ENCODE results near the gene GPR31.

The GPR31 gene

GRCh38 chr6:167121335-167121841 is 36.4 kb downstream of the GPR31 start:
- Histone ChIP-seq H3K27ac (ENCODE audit: insufficient read depth, low read length, poor library complexity, severe bottlenecking) (peak overlapping the region; percentile 62), H3K4me3 (ENCODE audit: insufficient read depth, low read depth, low read length, poor library complexity, severe bottlenecking) (no peak overlapping the region), H3K27me3 (replicated peaks; ENCODE audit: control insufficient read depth, insufficient read depth, low read length, poor library complexity, severe bottlenecking) (no peaks in the 10 kb centered on the region), H3K9me3 (ENCODE audit: control insufficient read depth, low read length) (no peaks in the 10 kb centered on the region), H3K4me1 (ENCODE audit: control insufficient read depth, insufficient read depth, low read length, poor library complexity, severe bottlenecking) (peaks cover 70% of the 10 kb centered on the region), H3K36me3 (ENCODE audit: control insufficient read depth, insufficient read depth, low read length) (peaks cover 2% of the 10 kb centered on the region)
- DNase-seq: no peak

GRCh38 chr6:167120583-167120903 is 37.2 kb downstream of the GPR31 start:
- peaks cover 75% of the 10 kb centered on the region for H3K4me1 ChIP-seq (ENCODE audit: control insufficient read depth, insufficient read depth, low read length, poor library complexity, severe bottlenecking)
- H3K27ac ChIP-seq (ENCODE audit: insufficient read depth, low read length, poor library complexity, severe bottlenecking): peak overlapping the region; percentile 62
- H3K9me3 ChIP-seq (ENCODE audit: control insufficient read depth, low read length): no peaks in the 10 kb centered on the region
- H3K36me3 ChIP-seq (ENCODE audit: control insufficient read depth, insufficient read depth, low read length): no peaks in the 10 kb centered on the region
- no peak overlapping the region for H3K4me3 ChIP-seq (ENCODE audit: insufficient read depth, low read depth, low read length, poor library complexity, severe bottlenecking)
- no peak for DNase-seq
- H3K27me3 ChIP-seq (replicated peaks; ENCODE audit: control insufficient read depth, insufficient read depth, low read length, poor library complexity, severe bottlenecking): no peaks in the 10 kb centered on the region

DNA sequence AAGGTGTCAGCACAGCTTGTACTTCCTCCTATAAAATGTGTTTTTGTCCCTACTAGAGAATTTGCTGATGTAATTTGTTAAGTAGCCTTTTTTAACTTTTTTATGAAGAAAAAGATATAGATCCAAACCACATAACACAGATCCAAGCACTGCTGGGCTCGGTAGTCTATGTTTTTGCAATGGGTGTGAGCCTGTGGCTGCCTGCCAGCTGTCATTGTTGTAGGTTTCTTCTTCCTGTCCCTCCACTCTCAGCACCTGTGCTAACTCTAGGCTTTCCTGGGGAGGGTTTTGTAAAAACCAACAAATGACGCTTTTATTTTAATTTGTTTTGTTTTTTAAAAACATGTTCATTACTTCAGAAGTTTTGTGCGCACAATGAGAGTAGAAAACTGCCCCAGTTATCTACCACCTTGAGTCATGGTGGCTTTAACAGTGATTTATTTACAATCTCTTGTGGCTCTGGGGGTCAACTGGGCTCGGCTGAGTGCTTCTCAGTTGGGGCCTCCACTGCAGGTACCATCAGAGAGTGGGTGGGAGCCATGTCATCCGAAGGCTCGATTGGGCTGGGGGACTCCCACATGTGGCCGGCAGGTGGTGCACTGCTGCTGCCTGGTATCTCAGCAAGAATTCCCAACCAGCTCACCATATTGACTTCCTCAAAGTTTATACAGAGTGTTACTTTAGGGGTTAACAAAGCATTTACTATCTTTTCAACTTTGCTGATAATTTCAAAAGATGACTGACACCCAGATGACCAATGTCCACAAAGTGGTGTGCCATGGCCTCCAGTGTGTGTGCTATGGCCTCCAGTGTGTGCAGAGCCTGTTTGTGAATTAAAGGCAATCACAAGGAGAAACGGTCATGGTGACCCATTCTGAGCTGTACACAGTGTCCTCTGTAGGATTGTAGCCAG is 37.9 kb downstream of the GPR31 start:
- Histone ChIP-seq H3K27ac (ENCODE audit: insufficient read depth, low read length, poor library complexity, severe bottlenecking) (peak overlapping the region; percentile 62), H3K4me1 (ENCODE audit: control insufficient read depth, insufficient read depth, low read length, poor library complexity, severe bottlenecking) (peaks cover 75% of the 10 kb centered on the region), H3K4me3 (ENCODE audit: insufficient read depth, low read depth, low read length, poor library complexity, severe bottlenecking) (no peak overlapping the region), H3K36me3 (ENCODE audit: control insufficient read depth, insufficient read depth, low read length) (no peaks in the 10 kb centered on the region), H3K9me3 (ENCODE audit: control insufficient read depth, low read length) (no peaks in the 10 kb centered on the region), H3K27me3 (replicated peaks; ENCODE audit: control insufficient read depth, insufficient read depth, low read length, poor library complexity, severe bottlenecking) (no peaks in the 10 kb centered on the region)
- DNase-seq: peak; percentile 53 to 69 (median 58)

DNA sequence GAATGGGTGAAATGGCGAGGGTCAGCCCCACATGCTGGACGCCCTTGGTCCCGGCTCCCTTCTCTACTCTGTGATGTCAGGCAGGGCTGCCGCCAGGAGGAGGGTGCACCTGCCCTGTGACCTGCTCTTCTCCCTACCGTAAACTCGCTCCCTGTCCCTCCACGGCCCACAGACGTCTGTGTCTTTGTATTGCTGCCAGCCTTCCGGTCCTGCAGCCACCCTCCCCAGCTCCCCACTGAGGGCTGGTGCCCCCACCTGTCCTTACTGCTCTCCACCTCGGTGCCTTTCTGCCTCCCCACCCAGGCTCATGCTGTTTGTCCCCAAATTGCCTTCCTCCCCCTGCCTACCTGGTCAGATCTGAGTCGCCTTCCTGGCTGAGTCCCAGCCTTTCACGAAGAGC is 38.9 kb downstream of the GPR31 start:
- Histone ChIP-seq H3K27ac (ENCODE audit: insufficient read depth, low read length, poor library complexity, severe bottlenecking) (peak overlapping the region; percentile 62), H3K27me3 (replicated peaks; ENCODE audit: control insufficient read depth, insufficient read depth, low read length, poor library complexity, severe bottlenecking) (no peaks in the 10 kb centered on the region), H3K9me3 (ENCODE audit: control insufficient read depth, low read length) (no peaks in the 10 kb centered on the region), H3K36me3 (ENCODE audit: control insufficient read depth, insufficient read depth, low read length) (no peaks in the 10 kb centered on the region), H3K4me1 (ENCODE audit: control insufficient read depth, insufficient read depth, low read length, poor library complexity, severe bottlenecking) (peaks cover 78% of the 10 kb centered on the region), H3K4me3 (ENCODE audit: insufficient read depth, low read depth, low read length, poor library complexity, severe bottlenecking) (peak overlapping the region; percentile 4)
- DNase-seq: no peak

GRCh38 chr6:167118006-167118405 is 39.8 kb downstream of the GPR31 start:
- Histone ChIP-seq H3K4me1 (ENCODE audit: control insufficient read depth, insufficient read depth, low read length, poor library complexity, severe bottlenecking) (peaks cover 71% of the 10 kb centered on the region), H3K9me3 (ENCODE audit: control insufficient read depth, low read length) (no peaks in the 10 kb centered on the region), H3K36me3 (ENCODE audit: control insufficient read depth, insufficient read depth, low read length) (no peaks in the 10 kb centered on the region), H3K4me3 (ENCODE audit: insufficient read depth, low read depth, low read length, poor library complexity, severe bottlenecking) (peak overlapping the region; percentile 6), H3K27me3 (replicated peaks; ENCODE audit: control insufficient read depth, insufficient read depth, low read length, poor library complexity, severe bottlenecking) (no peaks in the 10 kb centered on the region), H3K27ac (ENCODE audit: insufficient read depth, low read length, poor library complexity, severe bottlenecking) (peak overlapping the region; percentile 62)
- no peak for DNase-seq

DNA sequence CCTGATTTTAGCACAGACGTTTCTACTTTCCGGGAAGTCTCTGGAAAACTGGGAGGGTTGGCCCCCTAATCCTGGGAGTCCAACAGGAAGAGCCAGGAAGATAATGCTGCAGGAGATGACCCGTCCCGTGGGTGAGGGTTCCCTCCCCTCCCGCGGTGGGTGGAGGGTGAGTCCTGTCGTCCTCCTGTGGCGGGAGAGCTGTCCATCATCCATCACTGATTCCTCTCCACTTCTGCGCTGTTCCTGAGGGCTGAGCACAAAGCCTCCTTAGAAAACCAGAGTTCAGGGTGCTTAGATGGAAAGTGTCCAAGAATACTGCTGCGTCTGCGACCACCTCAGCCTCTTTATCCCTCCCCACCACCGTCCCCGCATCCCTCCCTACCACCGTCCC is 40.9 kb downstream of the GPR31 start:
- Histone ChIP-seq H3K36me3 (ENCODE audit: control insufficient read depth, insufficient read depth, low read length) (no peaks in the 10 kb centered on the region), H3K9me3 (ENCODE audit: control insufficient read depth, low read length) (no peaks in the 10 kb centered on the region), H3K4me3 (ENCODE audit: insufficient read depth, low read depth, low read length, poor library complexity, severe bottlenecking) (no peak overlapping the region), H3K27me3 (replicated peaks; ENCODE audit: control insufficient read depth, insufficient read depth, low read length, poor library complexity, severe bottlenecking) (no peaks in the 10 kb centered on the region), H3K4me1 (ENCODE audit: control insufficient read depth, insufficient read depth, low read length, poor library complexity, severe bottlenecking) (peaks cover 59% of the 10 kb centered on the region), H3K27ac (ENCODE audit: insufficient read depth, low read length, poor library complexity, severe bottlenecking) (peak overlapping the region; percentile 83)
- DNase-seq: no peak

DNA sequence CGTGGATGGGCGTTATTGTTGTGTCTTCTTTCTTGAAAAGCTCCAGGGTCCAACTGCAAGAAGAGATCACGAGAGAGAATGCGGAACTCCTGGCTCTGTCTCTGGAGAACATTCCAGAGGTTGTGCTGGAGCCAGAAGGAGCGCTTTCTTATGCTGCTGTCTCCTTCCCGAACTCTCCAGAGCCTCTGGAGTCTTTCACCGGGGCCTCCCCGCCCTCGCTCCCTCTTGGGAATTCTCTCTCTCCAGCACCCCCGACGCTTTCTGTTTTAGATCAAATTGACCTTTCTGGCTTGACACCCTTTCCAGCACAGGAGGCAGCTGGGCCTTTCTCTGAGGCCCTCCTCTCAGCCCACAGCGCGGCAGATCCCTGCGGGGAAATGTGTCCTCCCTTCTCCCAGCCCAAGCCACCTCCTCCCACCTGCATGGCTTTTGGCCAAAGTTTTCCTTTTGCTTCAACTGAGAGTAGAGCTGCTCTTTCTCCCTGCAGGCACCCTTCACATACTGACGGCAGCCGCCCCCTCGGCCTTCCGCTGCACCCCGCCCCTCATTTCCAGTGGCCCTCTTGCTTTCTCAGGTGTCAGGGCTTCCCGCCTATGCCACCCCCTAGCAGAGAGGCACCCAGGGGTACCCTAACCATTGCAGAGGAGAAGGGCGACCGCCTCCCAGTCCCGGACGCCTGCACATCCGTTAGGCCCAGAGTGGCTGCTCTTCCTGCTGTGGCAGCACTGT is 41.5 kb downstream of the GPR31 start:
- no peaks in the 10 kb centered on the region for H3K36me3 ChIP-seq (ENCODE audit: control insufficient read depth, insufficient read depth, low read length)
- H3K9me3 ChIP-seq (ENCODE audit: control insufficient read depth, low read length): no peaks in the 10 kb centered on the region
- no peaks in the 10 kb centered on the region for H3K27me3 ChIP-seq (replicated peaks; ENCODE audit: control insufficient read depth, insufficient read depth, low read length, poor library complexity, severe bottlenecking)
- no peak overlapping the region for H3K4me3 ChIP-seq (ENCODE audit: insufficient read depth, low read depth, low read length, poor library complexity, severe bottlenecking)
- H3K4me1 ChIP-seq (ENCODE audit: control insufficient read depth, insufficient read depth, low read length, poor library complexity, severe bottlenecking): peaks cover 54% of the 10 kb centered on the region
- DNase-seq: no peak
- H3K27ac ChIP-seq (ENCODE audit: insufficient read depth, low read length, poor library complexity, severe bottlenecking): peak overlapping the region; percentile 83

GRCh38 chr6:167115054-167115453 is 42.7 kb downstream of the GPR31 start:
- Histone ChIP-seq H3K36me3 (ENCODE audit: control insufficient read depth, insufficient read depth, low read length) (no peaks in the 10 kb centered on the region), H3K27me3 (replicated peaks; ENCODE audit: control insufficient read depth, insufficient read depth, low read length, poor library complexity, severe bottlenecking) (no peaks in the 10 kb centered on the region), H3K4me3 (ENCODE audit: insufficient read depth, low read depth, low read length, poor library complexity, severe bottlenecking) (peak overlapping the region; percentile 20), H3K27ac (ENCODE audit: insufficient read depth, low read length, poor library complexity, severe bottlenecking) (peak overlapping the region; percentile 83), H3K9me3 (ENCODE audit: control insufficient read depth, low read length) (no peaks in the 10 kb centered on the region), H3K4me1 (ENCODE audit: control insufficient read depth, insufficient read depth, low read length, poor library complexity, severe bottlenecking) (peaks cover 44% of the 10 kb centered on the region)
- DNase-seq: no peak

GRCh38 chr6:167113935-167114910 is 43.6 kb downstream of the GPR31 start:
- Histone ChIP-seq H3K27ac (ENCODE audit: insufficient read depth, low read length, poor library complexity, severe bottlenecking) (peak overlapping the region; percentile 83), H3K9me3 (ENCODE audit: control insufficient read depth, low read length) (no peaks in the 10 kb centered on the region), H3K4me1 (ENCODE audit: control insufficient read depth, insufficient read depth, low read length, poor library complexity, severe bottlenecking) (peaks cover 37% of the 10 kb centered on the region), H3K36me3 (ENCODE audit: control insufficient read depth, insufficient read depth, low read length) (no peaks in the 10 kb centered on the region), H3K27me3 (replicated peaks; ENCODE audit: control insufficient read depth, insufficient read depth, low read length, poor library complexity, severe bottlenecking) (no peaks in the 10 kb centered on the region), H3K4me3 (ENCODE audit: insufficient read depth, low read depth, low read length, poor library complexity, severe bottlenecking) (peak overlapping the region; percentile 72)
- peak; percentile 74 to 83 (median 76) for DNase-seq
